ENCODE data around the gene ENDOD1.

Gene ENDOD1

GRCh38 chr11:95050595-95051202 lies 38.9 kb upstream of the ENDOD1 start:
- DNase-seq: no peak
- TF ChIP-seq CTCF (IDR thresholded peaks at IDR 0.05): no peak
- intact Hi-C loops (cut with DNase I; ENCODE audit: low total_unique reads): loop anchor here (10.0 kb wide), 1 partner anchor 66 kb away; no protein-coding TSS in a partner anchor
- Histone ChIP-seq H3K27me3 (peaks cover 0 to 20% of the 10 kb centered on the region in 2 donors), H3K9me3 (no peaks in the 10 kb centered on the region), H3K4me3 (no peak overlapping the region), H3K4me1 (no peaks in the 10 kb centered on the region), H3K27ac (no peak overlapping the region), H3K36me3 (no peaks in the 10 kb centered on the region)

DNA sequence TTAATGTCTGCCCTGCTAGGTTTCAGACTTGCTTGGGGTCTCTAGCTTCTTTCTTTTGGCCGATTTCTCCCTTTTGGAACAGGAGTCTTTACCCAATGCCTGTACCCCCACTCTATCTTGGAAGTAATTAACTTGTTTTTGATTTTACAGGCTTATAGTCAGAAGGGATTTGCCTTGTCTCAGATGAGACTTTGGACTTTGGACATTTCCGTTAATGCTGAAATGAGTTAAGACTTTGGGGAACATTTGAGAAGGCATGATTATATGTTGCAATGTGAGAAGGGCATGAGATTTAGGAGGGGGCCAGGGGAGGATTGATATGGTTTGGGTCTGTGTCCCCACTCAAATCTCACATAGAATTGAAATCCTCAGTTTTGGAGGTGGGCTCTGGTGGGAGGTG lies 35.3 kb upstream of the ENDOD1 start:
- Histone ChIP-seq H3K4me1 (no peaks in the 10 kb centered on the region), H3K27ac (no peak overlapping the region), H3K36me3 (no peaks in the 10 kb centered on the region), H3K27me3 (peaks cover 0 to 20% of the 10 kb centered on the region in 2 donors), H3K4me3 (no peak overlapping the region), H3K9me3 (no peaks in the 10 kb centered on the region)
- intact Hi-C loops (cut with DNase I; ENCODE audit: low total_unique reads): loop anchor here (10.0 kb wide), 1 partner anchor 70 kb away; no protein-coding TSS in a partner anchor
- TF ChIP-seq CTCF (IDR thresholded peaks at IDR 0.05): no peak
- no peak for DNase-seq

- no peaks in the 10 kb centered on the region for H3K9me3 ChIP-seq
- DNase-seq: no peak
- no peaks in the 10 kb centered on the region for H3K4me1 ChIP-seq
- TF ChIP-seq CTCF (IDR thresholded peaks at IDR 0.05): no peak
- intact Hi-C loops (cut with DNase I; ENCODE audit: low total_unique reads): loop anchor here (10.0 kb wide), 1 partner anchor 71 kb away; no protein-coding TSS in a partner anchor
- H3K27me3 ChIP-seq: peaks cover 0 to 14% of the 10 kb centered on the region in 2 donors
- no peak overlapping the region for H3K4me3 ChIP-seq
- H3K27ac ChIP-seq: no peak overlapping the region
- no peaks in the 10 kb centered on the region for H3K36me3 ChIP-seq
These were observed 34.3 kb upstream of the ENDOD1 start for GRCh38 chr11:95055283-95055897.

DNA sequence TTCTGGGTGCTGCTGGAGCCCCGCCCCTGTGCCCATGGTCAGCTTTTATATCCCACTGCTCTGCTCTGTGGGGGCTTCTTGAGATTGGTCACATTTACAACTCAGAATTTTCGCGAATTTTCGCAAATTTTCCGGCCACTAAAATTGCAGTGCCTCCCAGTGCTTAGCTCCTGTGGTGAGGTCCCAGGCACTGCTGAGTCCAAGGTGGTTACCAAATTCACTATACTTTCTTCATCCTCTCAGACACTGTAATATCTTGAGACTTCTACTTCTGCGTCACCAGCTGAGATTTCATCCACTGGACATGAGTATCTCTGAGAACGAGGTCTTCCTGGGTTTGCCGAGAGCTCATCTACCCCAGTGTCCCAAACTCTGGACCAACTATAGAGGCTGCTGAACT lies 31.7 kb upstream of the ENDOD1 start:
- Histone ChIP-seq H3K36me3 (no peaks in the 10 kb centered on the region), H3K4me3 (no peak overlapping the region), H3K9me3 (no peaks in the 10 kb centered on the region), H3K27me3 (peaks cover 0 to 5% of the 10 kb centered on the region in 2 donors), H3K27ac (no peak overlapping the region), H3K4me1 (no peaks in the 10 kb centered on the region)
- TF ChIP-seq CTCF (IDR thresholded peaks at IDR 0.05): no peak
- no peak for DNase-seq
- intact Hi-C loops (cut with DNase I; ENCODE audit: low total_unique reads): loop anchor here (10.0 kb wide), 1 partner anchor 73 kb away; no protein-coding TSS in a partner anchor

- Histone ChIP-seq H3K27me3 (peaks cover 0 to 5% of the 10 kb centered on the region in 2 donors), H3K4me3 (no peak overlapping the region), H3K27ac (no peak overlapping the region), H3K36me3 (no peaks in the 10 kb centered on the region), H3K9me3 (no peaks in the 10 kb centered on the region), H3K4me1 (no peaks in the 10 kb centered on the region)
- TF ChIP-seq CTCF (IDR thresholded peaks at IDR 0.05): no peak
- intact Hi-C loops (cut with DNase I; ENCODE audit: low total_unique reads): loop anchor here (10.0 kb wide), 1 partner anchor 74 kb away; no protein-coding TSS in a partner anchor
- no peak for DNase-seq
These were observed 31.0 kb upstream of the ENDOD1 start for GRCh38 chr11:95058621-95059020.
